ENCODE results near the gene KREMEN2. TPM values are rescaled to one million over a fixed set of nuclear protein-coding genes. Genes with fewer than 3 reads are reported as not detected.

KREMEN2 gene
- total and polyA plus RNA-seq, 9 of the 15 experiments (the other 6 are each of a cell fraction or from before 2014, with no cell fraction given) = 0.04 to 7.7 (median 1.5) TPM; not detected in 1

- TF ChIP-seq, protein P1, sequence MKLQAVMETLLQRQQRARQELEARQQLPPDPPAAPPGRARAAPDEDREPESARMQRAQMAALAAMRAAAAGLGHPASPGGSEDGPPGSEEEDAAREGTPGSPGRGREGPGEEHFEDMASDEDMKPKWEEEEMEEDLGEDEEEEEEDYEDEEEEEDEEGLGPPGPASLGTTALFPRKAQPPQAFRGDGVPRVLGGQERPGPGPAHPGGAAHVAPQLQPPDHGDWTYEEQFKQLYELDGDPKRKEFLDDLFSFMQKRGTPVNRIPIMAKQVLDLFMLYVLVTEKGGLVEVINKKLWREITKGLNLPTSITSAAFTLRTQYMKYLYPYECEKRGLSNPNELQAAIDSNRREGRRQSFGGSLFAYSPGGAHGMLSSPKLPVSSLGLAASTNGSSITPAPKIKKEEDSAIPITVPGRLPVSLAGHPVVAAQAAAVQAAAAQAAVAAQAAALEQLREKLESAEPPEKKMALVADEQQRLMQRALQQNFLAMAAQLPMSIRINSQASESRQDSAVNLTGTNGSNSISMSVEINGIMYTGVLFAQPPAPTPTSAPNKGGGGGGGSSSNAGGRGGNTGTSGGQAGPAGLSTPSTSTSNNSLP (IDR thresholded peaks at IDR 0.05; ENCODE audit: borderline replicate concordance, low read depth, low read length) = no peak
- TF ChIP-seq BHLHE40 (IDR thresholded peaks at IDR 0.05; ENCODE audit: low read length) (no peak), TGIF2 (CRISPR knock-in tag; IDR thresholded peaks at IDR 0.05) (no peak), ZNF778 (CRISPR knock-in tag; IDR thresholded peaks at IDR 0.05) (no peak), MBD2 (IDR thresholded peaks at IDR 0.05; ENCODE audit: borderline replicate concordance, low read depth) (no peak), MXI1 (IDR thresholded peaks at IDR 0.05; ENCODE audit: low read depth, low read length) (no peak), ETV1 (tag; conservative IDR thresholded peaks at IDR 0.05; ENCODE audit: low read depth) (0 out of 2 replicates have a peak, but pooled peaks have one; percentile 35), NRF1 (conservative IDR thresholded peaks at IDR 0.05 in 1 of 2, IDR thresholded peaks at IDR 0.05 in 1 of 2) (peak in 1 of 2 experiments; percentile 14; a peak in 1 of 4 replicates), FOXJ3 (CRISPR knock-in tag; IDR thresholded peaks at IDR 0.05) (no peak), ZNF197 (CRISPR knock-in tag; IDR thresholded peaks at IDR 0.05; ENCODE audit: low read depth) (no peak), GTF2E2 (tag; IDR thresholded peaks at IDR 0.05) (no peak; the same call in 1 of the 2 replicates), RFX1 (IDR thresholded peaks at IDR 0.05) (no peak), GATAD2A (IDR thresholded peaks at IDR 0.05) (peak; percentile 30; the same call in 1 of the 2 replicates), ZNF280A (IDR thresholded peaks at IDR 0.05; ENCODE audit: low read depth, partially characterized antibody) (no peak), ZKSCAN3 (CRISPR knock-in tag; IDR thresholded peaks at IDR 0.05) (no peak; the same call in 1 of the 2 replicates), STAT5B (CRISPR knock-in tag; IDR thresholded peaks at IDR 0.05) (no peak), ESRRB (CRISPR knock-in tag; IDR thresholded peaks at IDR 0.05; ENCODE audit: borderline replicate concordance) (no peak), TAF1 (IDR thresholded peaks at IDR 0.05; ENCODE audit: control insufficient read depth, extremely low read depth, insufficient read depth, low read length, severe bottlenecking) (peak; percentile 72), PHF8 (IDR thresholded peaks at IDR 0.05; ENCODE audit: borderline replicate concordance, low read length) (peak; percentile 44; the same call in 1 of the 2 replicates), HNRNPL (IDR thresholded peaks at IDR 0.05; ENCODE audit: low read depth, low read length) (no peak), ZNF239 (CRISPR knock-in tag; IDR thresholded peaks at IDR 0.05) (no peak), ZNF699 (CRISPR knock-in tag; IDR thresholded peaks at IDR 0.05; ENCODE audit: insufficient replicate concordance) (no peak)
- TF ChIP-seq, protein P2, sequence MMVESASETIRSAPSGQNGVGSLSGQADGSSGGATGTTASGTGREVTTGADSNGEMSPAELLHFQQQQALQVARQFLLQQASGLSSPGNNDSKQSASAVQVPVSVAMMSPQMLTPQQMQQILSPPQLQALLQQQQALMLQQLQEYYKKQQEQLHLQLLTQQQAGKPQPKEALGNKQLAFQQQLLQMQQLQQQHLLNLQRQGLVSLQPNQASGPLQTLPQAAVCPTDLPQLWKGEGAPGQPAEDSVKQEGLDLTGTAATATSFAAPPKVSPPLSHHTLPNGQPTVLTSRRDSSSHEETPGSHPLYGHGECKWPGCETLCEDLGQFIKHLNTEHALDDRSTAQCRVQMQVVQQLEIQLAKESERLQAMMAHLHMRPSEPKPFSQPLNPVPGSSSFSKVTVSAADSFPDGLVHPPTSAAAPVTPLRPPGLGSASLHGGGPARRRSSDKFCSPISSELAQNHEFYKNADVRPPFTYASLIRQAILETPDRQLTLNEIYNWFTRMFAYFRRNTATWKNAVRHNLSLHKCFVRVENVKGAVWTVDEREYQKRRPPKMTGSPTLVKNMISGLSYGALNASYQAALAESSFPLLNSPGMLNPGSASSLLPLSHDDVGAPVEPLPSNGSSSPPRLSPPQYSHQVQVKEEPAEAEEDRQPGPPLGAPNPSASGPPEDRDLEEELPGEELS (CRISPR knock-in tag; IDR thresholded peaks at IDR 0.05; ENCODE audit: borderline replicate concordance) = no peak
These were observed 43.2 kb downstream of the KREMEN2 start (continued) for GRCh38 chr16:3007059-3007956.

All from K562 (cell line).